ENCODE results near the gene TP53I13.
A peak's percentile ranks its signal among the peaks of the same experiment; 100 is the strongest.

TP53I13 gene

GRCh38 chr17:29613856-29614255 lies 45.4 kb downstream of the TP53I13 start:
- TF ChIP-seq Cebpa-rat (IDR thresholded peaks at IDR 0.05) = no peak
- H3K27me3 ChIP-seq = peaks cover 22% of the 10 kb centered on the region
- H4K20me1 ChIP-seq = peaks cover 44% of the 10 kb centered on the region
- H3K9me3 ChIP-seq = no peaks in the 10 kb centered on the region
- H3K4me1 ChIP-seq = peaks cover 75% of the 10 kb centered on the region
- H3K4me2 ChIP-seq = peak overlapping the region; percentile 99
- H3K4me3 ChIP-seq = peak overlapping the region; percentile 37
- peaks cover 41% of the 10 kb centered on the region for H3K36me3 ChIP-seq
- H3K9ac ChIP-seq = no peak overlapping the region
- no peak overlapping the region for H3K27ac ChIP-seq

- Histone ChIP-seq H3K27me3 (peaks cover 22% of the 10 kb centered on the region), H3K27ac (no peak overlapping the region), H3K4me1 (peaks cover 75% of the 10 kb centered on the region), H4K20me1 (peaks cover 41% of the 10 kb centered on the region), H3K36me3 (peaks cover 34% of the 10 kb centered on the region), H3K4me2 (peak overlapping the region; percentile 99), H3K4me3 (no peak overlapping the region), H3K9me3 (no peaks in the 10 kb centered on the region), H3K9ac (0 out of 2 replicates have a peak overlapping the region, but pooled peaks have one; percentile 50)
- no peak for TF ChIP-seq Cebpa-rat (IDR thresholded peaks at IDR 0.05)
These were observed 46.0 kb downstream of the TP53I13 start for GRCh38 chr17:29614349-29615047.

DNA sequence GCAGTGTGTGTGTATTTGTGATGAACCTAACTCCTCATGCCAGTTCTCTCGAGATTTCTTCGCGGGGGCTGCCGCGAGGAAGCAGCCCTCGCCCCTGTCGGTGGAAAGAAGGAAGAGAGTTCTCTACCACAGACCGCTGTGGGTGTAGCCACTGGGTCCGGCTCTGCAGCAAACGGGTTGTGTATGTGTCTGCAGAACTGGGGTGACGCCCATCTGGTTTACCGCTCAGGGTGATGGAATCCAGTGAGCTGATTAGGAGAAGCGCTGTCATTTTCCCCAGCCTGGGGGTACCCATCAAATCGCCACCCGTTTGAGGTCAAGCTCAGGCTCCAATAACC lies 46.5 kb downstream of the TP53I13 start:
- Histone ChIP-seq H3K4me3 (peak overlapping the region; percentile 60), H3K4me1 (peaks cover 75% of the 10 kb centered on the region), H4K20me1 (peaks cover 41% of the 10 kb centered on the region), H3K4me2 (peak overlapping the region; percentile 99), H3K27ac (no peak overlapping the region), H3K9me3 (no peaks in the 10 kb centered on the region), H3K36me3 (peaks cover 29% of the 10 kb centered on the region), H3K9ac (0 out of 2 replicates have a peak overlapping the region, but pooled peaks have one; percentile 50), H3K27me3 (peaks cover 22% of the 10 kb centered on the region)
- TF ChIP-seq Cebpa-rat (IDR thresholded peaks at IDR 0.05) = no peak

DNA sequence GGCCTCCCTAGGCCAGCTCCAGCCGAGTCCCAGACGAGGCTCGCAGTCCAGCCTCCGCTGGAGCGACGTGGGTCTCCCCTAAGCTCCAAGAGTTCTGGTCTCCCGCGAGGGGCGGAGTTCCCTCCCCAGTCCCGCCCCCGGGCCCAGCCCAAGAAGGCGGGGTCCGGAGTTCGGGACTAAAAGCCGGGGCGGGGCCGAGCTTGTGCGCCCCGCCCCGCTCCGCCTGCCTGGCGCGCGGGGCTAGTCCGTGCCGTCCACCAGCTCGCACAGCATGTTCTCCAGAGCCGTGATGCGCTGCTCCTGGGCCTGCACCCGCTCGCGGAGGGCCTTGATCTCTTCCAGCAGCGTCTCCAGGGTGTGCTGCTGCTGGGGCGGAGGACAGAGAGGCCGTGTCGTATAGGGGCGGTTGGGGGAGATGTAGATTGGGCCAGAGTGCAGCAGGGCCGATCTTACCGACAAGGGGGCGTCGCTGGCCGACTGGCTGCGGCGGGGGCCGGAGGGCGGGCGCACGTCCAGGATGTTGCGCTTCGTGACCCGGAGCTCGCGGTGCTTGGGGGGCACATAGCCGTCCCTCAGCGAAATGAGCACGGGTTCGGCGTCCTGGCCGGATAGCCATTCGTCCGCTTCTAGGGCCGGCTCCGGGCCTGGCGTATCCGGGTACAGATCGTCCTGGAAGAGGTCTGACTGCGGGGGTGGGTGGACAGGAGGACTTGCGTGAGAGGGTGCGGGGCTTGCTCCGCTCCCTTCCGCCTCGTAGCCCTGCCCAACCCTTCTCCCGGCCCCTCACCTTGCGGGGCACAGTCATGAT lies 47.2 kb downstream of the TP53I13 start:
- H3K36me3 ChIP-seq = peaks cover 22% of the 10 kb centered on the region
- H3K27ac ChIP-seq = no peak overlapping the region
- peak overlapping the region; percentile 49 for H3K9ac ChIP-seq
- peaks cover 80% of the 10 kb centered on the region for H3K4me1 ChIP-seq
- H3K4me2 ChIP-seq = peak overlapping the region; percentile 99
- H3K4me3 ChIP-seq = peak overlapping the region; percentile 60
- peaks cover 22% of the 10 kb centered on the region for H3K27me3 ChIP-seq
- no peaks in the 10 kb centered on the region for H3K9me3 ChIP-seq
- TF ChIP-seq Cebpa-rat (IDR thresholded peaks at IDR 0.05) = no peak
- peaks cover 41% of the 10 kb centered on the region for H4K20me1 ChIP-seq

GRCh38 chr17:29616300-29617048 lies 48.0 kb downstream of the TP53I13 start:
- Histone ChIP-seq H3K4me1 (peaks cover 88% of the 10 kb centered on the region), H4K20me1 (peaks cover 38% of the 10 kb centered on the region), H3K36me3 (peaks cover 14% of the 10 kb centered on the region), H3K27ac (no peak overlapping the region), H3K9ac (peak overlapping the region; percentile 49; the same call in 1 of the 2 replicates), H3K4me3 (peak overlapping the region; percentile 66), H3K9me3 (no peaks in the 10 kb centered on the region), H3K4me2 (peak overlapping the region; percentile 99), H3K27me3 (peaks cover 22% of the 10 kb centered on the region)
- TF ChIP-seq Cebpa-rat (IDR thresholded peaks at IDR 0.05) = no peak

DNA sequence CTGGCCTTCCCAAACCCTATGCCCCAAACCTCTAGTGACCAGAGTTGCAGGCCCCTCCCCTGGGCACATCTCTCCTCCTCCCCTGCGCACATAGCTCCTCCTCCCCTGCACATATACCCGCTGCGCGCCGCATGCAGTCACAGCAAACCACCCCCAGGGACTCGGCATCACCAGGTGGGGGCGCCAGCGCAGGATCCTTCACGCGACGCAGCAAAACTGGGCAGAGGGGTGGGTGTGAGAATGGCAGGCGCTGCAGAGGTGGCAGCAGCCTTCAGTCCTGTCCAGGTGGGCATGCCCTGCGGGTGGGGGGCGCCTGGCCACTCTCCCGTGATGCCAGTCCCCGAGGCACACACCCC lies 48.6 kb downstream of the TP53I13 start:
- no peak for TF ChIP-seq Cebpa-rat (IDR thresholded peaks at IDR 0.05)
- H3K4me3 ChIP-seq = peak overlapping the region; percentile 66
- H3K36me3 ChIP-seq = peaks cover 8% of the 10 kb centered on the region
- peaks cover 94% of the 10 kb centered on the region for H3K4me1 ChIP-seq
- peak overlapping the region; percentile 76 for H3K9ac ChIP-seq
- peaks cover 22% of the 10 kb centered on the region for H3K27me3 ChIP-seq
- H3K27ac ChIP-seq = no peak overlapping the region
- peaks cover 35% of the 10 kb centered on the region for H4K20me1 ChIP-seq
- H3K9me3 ChIP-seq = no peaks in the 10 kb centered on the region
- peak overlapping the region; percentile 99 for H3K4me2 ChIP-seq

GRCh38 chr17:29617481-29618271 lies 49.2 kb downstream of the TP53I13 start:
- peaks cover 95% of the 10 kb centered on the region for H3K4me1 ChIP-seq
- peak overlapping the region; percentile 76 for H3K9ac ChIP-seq
- peak overlapping the region; percentile 85 for H3K27ac ChIP-seq
- H3K4me2 ChIP-seq = peak overlapping the region; percentile 99
- H3K4me3 ChIP-seq = peak overlapping the region; percentile 66
- TF ChIP-seq Cebpa-rat (IDR thresholded peaks at IDR 0.05) = no peak
- H3K27me3 ChIP-seq = peaks cover 22% of the 10 kb centered on the region
- peaks cover 4% of the 10 kb centered on the region for H3K36me3 ChIP-seq
- H3K9me3 ChIP-seq = no peaks in the 10 kb centered on the region
- peaks cover 35% of the 10 kb centered on the region for H4K20me1 ChIP-seq

DNA sequence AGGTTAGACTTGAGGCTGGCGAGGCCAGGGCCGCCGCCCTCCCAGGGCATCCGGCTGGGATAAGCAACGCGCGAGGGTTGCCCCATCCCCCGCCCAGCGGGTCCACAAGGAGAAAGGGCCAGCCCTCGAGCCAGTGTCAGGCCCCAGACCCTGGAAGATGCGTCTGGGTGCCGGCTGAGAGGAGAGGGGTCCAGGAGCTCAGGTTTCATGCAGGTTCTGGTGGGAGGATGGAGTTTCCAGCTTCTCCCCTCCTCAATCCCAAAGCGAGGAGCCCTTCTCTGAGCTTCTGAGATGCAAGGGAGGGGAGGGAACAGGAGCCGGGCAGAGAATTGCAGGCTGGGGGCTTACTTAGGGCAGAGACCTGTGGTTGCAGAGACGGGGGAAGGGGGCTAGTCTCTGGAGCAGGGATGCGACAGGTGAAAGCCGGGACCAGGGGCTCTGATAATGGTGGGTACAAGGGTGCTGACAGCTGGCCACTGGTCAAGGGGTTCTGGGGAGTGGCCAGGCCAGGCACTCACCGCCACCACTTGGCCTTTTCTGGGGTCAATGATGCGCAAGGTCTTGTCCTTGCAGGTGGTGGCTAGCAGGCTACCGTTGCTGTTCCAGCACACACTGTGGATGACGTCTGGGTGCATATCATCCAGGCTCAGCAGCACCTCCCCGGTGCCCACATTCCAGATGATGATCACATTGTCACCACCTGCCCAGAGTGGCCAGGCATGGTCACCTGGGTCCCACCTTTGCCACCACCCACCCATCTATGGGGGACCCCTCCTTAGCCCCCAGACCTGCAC lies 50.0 kb downstream of the TP53I13 start:
- Histone ChIP-seq H3K4me3 (peak overlapping the region; percentile 66), H3K36me3 (no peaks in the 10 kb centered on the region; the same call in 1 of the 2 replicates), H4K20me1 (peaks cover 35% of the 10 kb centered on the region), H3K9ac (peak overlapping the region; percentile 76), H3K27ac (peak overlapping the region; percentile 85), H3K27me3 (peaks cover 22% of the 10 kb centered on the region), H3K4me2 (peak overlapping the region; percentile 99), H3K9me3 (no peaks in the 10 kb centered on the region), H3K4me1 (peaks cover 94% of the 10 kb centered on the region)
- no peak for TF ChIP-seq Cebpa-rat (IDR thresholded peaks at IDR 0.05)
